ENCODE results near the gene FLG2. TPM values are rescaled to one million over a fixed set of nuclear protein-coding genes. Genes with fewer than 3 reads are reported as not detected.
"Not testable (repeated sequence)": the region's sequence is repeated elsewhere in the genome, so short reads cannot be mapped to it uniquely, and the experiment has no call there.

FLG2 gene
- total RNA-seq, 2 experiments from 2014 or later, result 0.03 TPM; not detected in 1

- H3K27me3 Mint-ChIP-seq; DNase-seq; H3K27ac Mint-ChIP-seq; H3K36me3 Mint-ChIP-seq (ENCODE audit: low read depth); CTCF ChIA-PET; H3K4me1 Mint-ChIP-seq; POLR2A ChIA-PET; H3K4me3 Mint-ChIP-seq; H3K9me3 Mint-ChIP-seq: not testable (repeated sequence)
Measured at GRCh38 chr1:152307970-152308369, 51.8 kb downstream of the FLG2 start.

DNA sequence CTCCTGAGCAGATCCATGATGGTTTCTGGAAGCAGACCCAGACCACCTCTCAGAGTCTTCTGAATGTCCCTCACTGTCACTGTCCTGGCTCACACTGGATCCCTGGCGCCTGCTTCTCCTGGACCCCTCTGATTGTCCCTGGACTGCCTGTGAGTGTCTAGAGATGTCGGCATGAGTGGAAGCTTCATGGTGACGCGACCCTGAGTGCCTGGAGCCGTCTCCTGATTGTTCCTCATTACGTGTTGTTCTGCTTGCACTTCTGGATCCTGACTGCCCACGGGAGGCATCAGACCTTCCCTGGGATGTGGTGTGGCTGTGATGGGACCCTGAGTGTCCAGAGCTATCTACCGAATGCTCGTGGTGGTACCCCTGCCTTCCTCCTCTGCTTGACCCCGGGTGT lies 53.7 kb downstream of the FLG2 start:
- H3K27me3 Mint-ChIP-seq; CTCF ChIA-PET; H3K4me3 Mint-ChIP-seq; H3K4me1 Mint-ChIP-seq; H3K9me3 Mint-ChIP-seq; DNase-seq; H3K27ac Mint-ChIP-seq; H3K36me3 Mint-ChIP-seq (ENCODE audit: low read depth); POLR2A ChIA-PET: not testable (repeated sequence)

DNA sequence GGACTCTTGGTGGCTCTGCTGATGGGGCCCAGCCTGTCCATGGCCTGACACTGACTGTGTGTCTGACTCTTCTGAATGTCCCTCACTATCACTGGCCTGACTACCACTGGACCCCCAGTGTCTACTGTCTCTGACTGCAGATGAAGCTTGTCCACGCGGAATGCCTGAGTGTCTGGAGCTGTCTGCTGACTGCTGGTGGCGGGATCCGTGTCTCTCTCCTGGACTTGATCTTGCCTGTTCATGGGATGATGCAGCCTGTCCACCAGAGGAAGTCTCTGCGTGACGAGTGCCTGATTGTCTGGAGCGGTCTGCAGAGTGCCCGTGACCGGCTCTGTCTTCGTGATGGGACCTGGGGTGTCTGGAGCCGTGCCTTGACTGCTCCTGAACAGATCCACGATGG lies 55.0 kb downstream of the FLG2 start:
- POLR2A ChIA-PET; CTCF ChIA-PET; H3K4me3 Mint-ChIP-seq; H3K4me1 Mint-ChIP-seq; H3K27me3 Mint-ChIP-seq; H3K27ac Mint-ChIP-seq; H3K9me3 Mint-ChIP-seq; H3K36me3 Mint-ChIP-seq (ENCODE audit: low read depth); DNase-seq: not testable (repeated sequence)

- H3K27me3 Mint-ChIP-seq, result peaks cover 11% of the 10 kb centered on the region
- H3K36me3 Mint-ChIP-seq (ENCODE audit: low read depth); H3K27ac Mint-ChIP-seq; H3K4me1 Mint-ChIP-seq; POLR2A ChIA-PET; CTCF ChIA-PET; DNase-seq; H3K4me3 Mint-ChIP-seq; H3K9me3 Mint-ChIP-seq: not testable (repeated sequence)
Measured at GRCh38 chr1:152303139-152303872, 56.5 kb downstream of the FLG2 start.

Other genes with a start within 250 kb of the FLG2 start
- under 1 TPM; 0.05 TPM for gene TCHH, start 244.6 kb downstream of the FLG2 start, total RNA-seq
- gene RPTN, start 200.8 kb downstream of the FLG2 start, total RNA-seq, result not detected
- not detected for gene HRNR, start 135.8 kb downstream of the FLG2 start, total RNA-seq
- under 1 TPM in 1 of 2 experiments, not detected in 1; 0.08 TPM for gene FLG, start 34.8 kb downstream of the FLG2 start, total RNA-seq
- gene CRNN, start 54.3 kb upstream of the FLG2 start, total RNA-seq, result not detected
- not detected for gene LCE5A, start 150.8 kb upstream of the FLG2 start, total RNA-seq
- gene CRCT1, start 154.5 kb upstream of the FLG2 start, total RNA-seq, result not detected
- not detected for gene LCE3E, start 206.8 kb upstream of the FLG2 start, total RNA-seq
- gene LCE3D, start 220.5 kb upstream of the FLG2 start, total RNA-seq, result not detected
- gene LCE3C, start 240.2 kb upstream of the FLG2 start, total RNA-seq, result not detected

All from activated CD4-positive, alpha-beta memory T cell treated with anti-CD3 and anti-CD28 coated beads, Interleukin-2, amount 10 ng/mL, durations not matched to agents 7 days and 5 days (primary cell).